Thyroid gland (tissue), 4 donors: ENCODE measurements around the gene DNHD1.
A peak's percentile ranks its signal among the peaks of the same experiment; 100 is the strongest.

Experiments used
- POLR2A ChIP-seq, 2 donors: fragments of 450-650 bp; IDR thresholded peaks; one replicate each; pipeline ENCODE4 v1.6.1; 2017; ENCODE audit warnings: antibody characterized with exemption in 2 of 2, mild to moderate bottlenecking in 2 of 2, moderate library complexity in 1 of 2
- TF ChIP-seq, protein P1 (sequence below), 6 experiments: fragments of 200-600 bp in 3 of 6; fragments of 450-650 bp in 3 of 6; sonication (generic) in 3 of 6; IDR thresholded peaks; one replicate each; pipeline ENCODE4 v1.5.1; 2016 to 2019; ENCODE audit warnings: antibody characterized with exemption in 6 of 6, mild to moderate bottlenecking in 2 of 6, inconsistent platforms in 1 of 6, moderate library complexity in 1 of 6

DNA sequence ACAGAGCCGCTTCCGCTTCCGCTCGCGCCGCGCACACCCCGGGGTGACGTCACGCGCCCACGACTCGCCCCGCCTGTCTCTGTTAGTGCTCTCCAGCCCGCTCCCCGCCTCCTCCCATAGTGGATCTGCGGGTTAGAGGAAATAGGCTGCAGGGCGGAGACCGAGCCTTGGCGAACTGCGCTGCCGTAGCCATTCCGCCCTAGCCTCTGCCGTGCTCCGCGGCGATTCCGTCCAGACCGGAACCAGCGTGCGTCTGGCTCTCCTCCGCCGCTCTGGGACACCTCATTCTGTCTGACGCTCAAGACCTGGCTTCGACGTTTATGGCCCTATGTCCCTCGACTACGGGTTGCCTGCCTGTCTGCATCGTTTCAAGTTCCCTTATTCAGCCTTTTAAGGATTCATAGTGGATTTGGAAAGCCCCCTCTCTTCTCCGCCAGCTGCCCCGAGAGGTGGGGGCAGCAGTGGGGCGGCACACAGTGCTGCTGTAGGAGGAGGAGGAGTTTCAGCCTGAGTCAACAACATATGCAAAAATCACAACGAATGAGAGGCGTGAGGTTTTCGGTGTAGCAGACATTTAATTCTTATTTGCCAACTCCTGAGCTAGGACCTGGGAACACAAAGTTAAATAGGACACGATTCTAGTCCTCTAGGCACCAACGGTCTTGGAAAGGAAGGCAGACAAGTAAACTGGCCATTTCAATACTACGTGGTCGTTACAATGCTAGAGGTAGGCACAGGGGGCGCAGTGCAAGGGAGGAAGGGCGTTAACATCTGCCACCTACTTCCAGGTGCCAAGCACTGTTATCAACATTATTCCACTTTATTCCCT, 115.3 kb downstream of the DNHD1 start, which contains the start of gene TAF10:
- TF ChIP-seq, protein P1, sequence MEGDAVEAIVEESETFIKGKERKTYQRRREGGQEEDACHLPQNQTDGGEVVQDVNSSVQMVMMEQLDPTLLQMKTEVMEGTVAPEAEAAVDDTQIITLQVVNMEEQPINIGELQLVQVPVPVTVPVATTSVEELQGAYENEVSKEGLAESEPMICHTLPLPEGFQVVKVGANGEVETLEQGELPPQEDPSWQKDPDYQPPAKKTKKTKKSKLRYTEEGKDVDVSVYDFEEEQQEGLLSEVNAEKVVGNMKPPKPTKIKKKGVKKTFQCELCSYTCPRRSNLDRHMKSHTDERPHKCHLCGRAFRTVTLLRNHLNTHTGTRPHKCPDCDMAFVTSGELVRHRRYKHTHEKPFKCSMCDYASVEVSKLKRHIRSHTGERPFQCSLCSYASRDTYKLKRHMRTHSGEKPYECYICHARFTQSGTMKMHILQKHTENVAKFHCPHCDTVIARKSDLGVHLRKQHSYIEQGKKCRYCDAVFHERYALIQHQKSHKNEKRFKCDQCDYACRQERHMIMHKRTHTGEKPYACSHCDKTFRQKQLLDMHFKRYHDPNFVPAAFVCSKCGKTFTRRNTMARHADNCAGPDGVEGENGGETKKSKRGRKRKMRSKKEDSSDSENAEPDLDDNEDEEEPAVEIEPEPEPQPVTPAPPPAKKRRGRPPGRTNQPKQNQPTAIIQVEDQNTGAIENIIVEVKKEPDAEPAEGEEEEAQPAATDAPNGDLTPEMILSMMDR (IDR thresholded peaks at IDR 0.05), result peak in 4 of 6 experiments; percentile 34 to 63 (median 44)
- TF ChIP-seq POLR2A (IDR thresholded peaks at IDR 0.05), result peak in 1 of 2 donors; percentile 98
